ENCODE results near the gene SLC34A2. TPM values are rescaled to one million over a fixed set of nuclear protein-coding genes. Genes with fewer than 3 reads are reported as not detected.

Gene SLC34A2
- total RNA-seq, 6 donors from 2014 or later, result 618 to 2,772 (median 1,642) TPM

DNA sequence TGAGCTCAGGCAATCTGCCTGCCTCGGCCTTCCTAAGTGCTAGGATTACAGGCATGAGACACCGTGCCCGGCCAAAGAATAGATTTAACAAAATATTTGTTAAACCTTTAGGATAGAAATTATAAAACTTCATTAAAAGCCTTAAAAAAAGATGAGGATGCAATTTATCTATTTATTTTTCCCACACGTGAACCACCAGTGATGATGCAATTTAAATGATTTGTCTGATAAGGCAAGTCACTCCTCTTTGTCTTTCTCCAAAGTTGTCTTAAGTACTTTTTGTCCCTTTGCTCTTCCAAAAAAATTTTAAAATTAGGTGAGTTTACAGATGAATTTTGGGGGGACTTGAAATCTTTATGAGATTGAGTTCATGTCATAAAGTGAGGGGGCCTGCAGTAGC lies 58.2 kb downstream of the SLC34A2 start:
- H3K27me3 ChIP-seq, result no peaks in the 10 kb centered on the region
- no peaks in the 10 kb centered on the region for H3K9me3 ChIP-seq
- no peaks in the 10 kb centered on the region for H3K36me3 ChIP-seq
- no peak for DNase-seq
- H3K4me1 ChIP-seq, result no peaks in the 10 kb centered on the region
- 90 to 93% methylated on average over 4 of the region's 4 CpGs for WGBS, 2 donors
- no peak overlapping the region for H3K4me3 ChIP-seq
- H3K27ac ChIP-seq, result no peak overlapping the region
- no peak for ATAC-seq (ENCODE audit: low FRiP score in 2 of 2)
- TF ChIP-seq, protein P1, sequence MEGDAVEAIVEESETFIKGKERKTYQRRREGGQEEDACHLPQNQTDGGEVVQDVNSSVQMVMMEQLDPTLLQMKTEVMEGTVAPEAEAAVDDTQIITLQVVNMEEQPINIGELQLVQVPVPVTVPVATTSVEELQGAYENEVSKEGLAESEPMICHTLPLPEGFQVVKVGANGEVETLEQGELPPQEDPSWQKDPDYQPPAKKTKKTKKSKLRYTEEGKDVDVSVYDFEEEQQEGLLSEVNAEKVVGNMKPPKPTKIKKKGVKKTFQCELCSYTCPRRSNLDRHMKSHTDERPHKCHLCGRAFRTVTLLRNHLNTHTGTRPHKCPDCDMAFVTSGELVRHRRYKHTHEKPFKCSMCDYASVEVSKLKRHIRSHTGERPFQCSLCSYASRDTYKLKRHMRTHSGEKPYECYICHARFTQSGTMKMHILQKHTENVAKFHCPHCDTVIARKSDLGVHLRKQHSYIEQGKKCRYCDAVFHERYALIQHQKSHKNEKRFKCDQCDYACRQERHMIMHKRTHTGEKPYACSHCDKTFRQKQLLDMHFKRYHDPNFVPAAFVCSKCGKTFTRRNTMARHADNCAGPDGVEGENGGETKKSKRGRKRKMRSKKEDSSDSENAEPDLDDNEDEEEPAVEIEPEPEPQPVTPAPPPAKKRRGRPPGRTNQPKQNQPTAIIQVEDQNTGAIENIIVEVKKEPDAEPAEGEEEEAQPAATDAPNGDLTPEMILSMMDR (IDR thresholded peaks at IDR 0.05), result no peak
- no peak for TF ChIP-seq POLR2A (IDR thresholded peaks at IDR 0.05)
- no peak for TF ChIP-seq EP300 (IDR thresholded peaks at IDR 0.05)
- no peak for TF ChIP-seq POLR2AphosphoS5 (IDR thresholded peaks at IDR 0.05)

DNA sequence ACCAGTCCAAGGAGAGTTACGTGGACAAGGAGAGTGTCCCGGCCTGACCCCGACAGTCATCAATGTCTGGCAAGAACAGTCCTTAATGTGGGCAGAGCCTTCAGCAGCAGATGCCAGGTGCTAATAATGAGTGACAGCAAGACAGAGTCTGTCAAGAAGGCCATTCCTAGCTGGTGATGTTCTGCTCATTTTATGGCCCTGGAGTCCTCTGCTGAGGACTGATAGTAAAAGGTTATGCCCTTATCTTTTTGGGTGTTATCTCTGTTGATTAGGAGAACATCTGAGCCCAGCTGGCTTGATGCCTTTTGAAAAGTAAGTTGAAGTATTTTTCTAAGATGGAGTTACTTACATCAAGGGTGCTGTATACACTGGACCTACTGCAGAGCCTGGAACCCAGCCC lies 67.3 kb downstream of the SLC34A2 start:
- H3K4me1 ChIP-seq, result no peaks in the 10 kb centered on the region
- H3K27me3 ChIP-seq, result no peaks in the 10 kb centered on the region
- DNase-seq (no peak), ATAC-seq (ENCODE audit: low FRiP score in 2 of 2) (no peak)
- TF ChIP-seq POLR2A (IDR thresholded peaks at IDR 0.05) (no peak), POLR2AphosphoS5 (IDR thresholded peaks at IDR 0.05) (no peak), EP300 (IDR thresholded peaks at IDR 0.05) (no peak)
- TF ChIP-seq, protein P1 (IDR thresholded peaks at IDR 0.05), result no peak
- WGBS, 2 donors, result 62 to 72% methylated on average over 3 of the region's 3 CpGs
- H3K27ac ChIP-seq, result no peak overlapping the region
- no peaks in the 10 kb centered on the region for H3K36me3 ChIP-seq
- H3K9me3 ChIP-seq, result no peaks in the 10 kb centered on the region
- H3K4me3 ChIP-seq, result no peak overlapping the region

- H3K4me3 ChIP-seq, result no peak overlapping the region
- no peak overlapping the region for H3K27ac ChIP-seq
- no peak for ATAC-seq (ENCODE audit: low FRiP score in 2 of 2)
- no peaks in the 10 kb centered on the region for H3K9me3 ChIP-seq
- H3K27me3 ChIP-seq, result no peaks in the 10 kb centered on the region
- no peaks in the 10 kb centered on the region for H3K4me1 ChIP-seq
- DNase-seq, result no peak
- H3K36me3 ChIP-seq, result no peaks in the 10 kb centered on the region
- WGBS, 2 donors, result 71 to 78% methylated on average over 1 of the region's 1 CpG
- TF ChIP-seq POLR2AphosphoS5 (IDR thresholded peaks at IDR 0.05) (no peak), POLR2A (IDR thresholded peaks at IDR 0.05) (no peak), EP300 (IDR thresholded peaks at IDR 0.05) (no peak)
- TF ChIP-seq, protein P1 (IDR thresholded peaks at IDR 0.05), result no peak
These were observed 67.8 kb downstream of the SLC34A2 start for GRCh38 chr4:25723409-25723808.

DNA sequence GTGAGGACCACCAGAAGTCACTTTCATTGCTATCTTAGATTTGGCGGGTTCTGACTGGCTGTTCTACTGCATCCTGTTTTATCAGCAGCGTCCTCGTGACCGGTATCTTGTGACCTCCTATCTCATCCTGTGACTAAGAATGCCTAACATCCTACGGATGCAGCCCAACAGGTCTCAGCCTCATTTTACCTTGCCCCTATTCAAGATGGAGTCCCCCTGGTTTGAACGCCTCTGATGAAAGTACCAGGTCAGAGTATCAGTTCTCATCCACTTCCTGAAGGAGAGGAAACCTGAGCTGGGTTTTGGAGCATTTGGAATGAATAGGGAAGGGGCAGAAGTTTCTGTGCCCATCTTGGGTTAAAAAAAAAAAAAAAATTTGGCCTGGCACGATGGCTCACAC lies 70.2 kb downstream of the SLC34A2 start:
- TF ChIP-seq POLR2AphosphoS5 (IDR thresholded peaks at IDR 0.05) (no peak), EP300 (IDR thresholded peaks at IDR 0.05) (no peak), POLR2A (IDR thresholded peaks at IDR 0.05) (no peak)
- TF ChIP-seq, protein P1 (IDR thresholded peaks at IDR 0.05), result no peak

DNA sequence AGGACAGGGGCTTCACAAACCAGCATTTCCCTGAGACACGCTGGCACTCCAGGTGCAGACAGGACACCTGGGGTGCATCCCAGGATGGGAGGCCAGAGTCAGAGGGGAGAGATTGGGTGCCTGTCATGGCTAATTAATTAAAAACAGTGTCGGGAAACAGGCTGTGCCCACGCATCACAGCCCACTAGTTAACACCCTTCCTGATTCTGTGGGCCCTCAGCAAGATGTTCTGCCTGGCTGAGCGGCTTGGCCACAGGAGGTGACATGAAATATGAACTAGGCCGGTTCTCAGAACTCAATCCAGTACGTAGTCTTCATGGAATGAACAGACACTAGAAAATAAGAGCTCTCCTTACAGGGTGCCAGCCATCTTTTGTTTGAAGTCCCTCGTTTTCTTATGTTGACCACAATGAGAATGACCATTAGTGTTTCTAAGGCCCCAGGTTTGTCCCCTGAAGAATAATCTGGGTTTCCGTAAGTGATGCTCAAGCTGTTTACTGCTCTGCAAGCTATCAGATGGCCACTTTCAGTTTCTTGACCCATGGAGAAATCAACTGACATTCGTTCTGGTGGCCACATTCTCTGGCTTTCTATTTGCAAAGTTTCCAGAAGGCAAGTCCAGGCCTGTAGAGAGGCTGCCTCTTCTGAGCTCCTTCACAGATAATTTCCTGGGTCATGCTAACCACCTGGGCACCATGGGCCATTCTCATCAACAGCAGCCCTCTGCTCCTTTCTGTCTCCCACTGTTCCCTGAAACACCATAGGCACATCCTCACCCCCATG lies 72.3 kb downstream of the SLC34A2 start:
- DNase-seq, result no peak
- ATAC-seq (ENCODE audit: low FRiP score in 2 of 2), result no peak
- no peak overlapping the region for H3K4me3 ChIP-seq
- H3K36me3 ChIP-seq, result no peaks in the 10 kb centered on the region
- H3K27me3 ChIP-seq, result no peaks in the 10 kb centered on the region
- TF ChIP-seq POLR2AphosphoS5 (IDR thresholded peaks at IDR 0.05), result no peak
- TF ChIP-seq, protein P1 (IDR thresholded peaks at IDR 0.05), result no peak
- no peak for TF ChIP-seq EP300 (IDR thresholded peaks at IDR 0.05)
- TF ChIP-seq POLR2A (IDR thresholded peaks at IDR 0.05), result no peak
- H3K4me1 ChIP-seq, result no peaks in the 10 kb centered on the region
- H3K9me3 ChIP-seq, result no peaks in the 10 kb centered on the region
- no peak overlapping the region for H3K27ac ChIP-seq
- 88 to 91% methylated on average over 9 of the region's 9 CpGs for WGBS, 2 donors

More for the DNA sequence above, 70.2 kb downstream of the SLC34A2 start:
- Histone ChIP-seq H3K4me1 (no peaks in the 10 kb centered on the region), H3K27ac (no peak overlapping the region), H3K36me3 (no peaks in the 10 kb centered on the region), H3K9me3 (no peaks in the 10 kb centered on the region), H3K4me3 (no peak overlapping the region), H3K27me3 (no peaks in the 10 kb centered on the region)
- WGBS, 2 donors, result 74 to 78% methylated on average over 7 of the region's 7 CpGs
- ATAC-seq (ENCODE audit: low FRiP score in 2 of 2) (no peak), DNase-seq (no peak)

Data from upper lobe of left lung (tissue), 6 donors.